MCF 10A (cell line): ENCODE measurements around the gene KRTAP1-4. TPM values are rescaled to one million over a fixed set of nuclear protein-coding genes. Genes with fewer than 3 reads are reported as not detected.
A peak's percentile ranks its signal among the peaks of the same experiment; 100 is the strongest.
"Not testable (repeated sequence)": the region's sequence is repeated elsewhere in the genome, so short reads cannot be mapped to it uniquely, and the experiment has no call there.

ENCODE experiments used
- BruUV-seq: library from RNA; stranded (reverse); fragments of 400-500 nt; replicated peaks from 2 replicates; lab custom pipeline; 2021; lab: Mats Ljungman, UMichigan
- CTCF ChIA-PET: fragments of 300-600 bp; sonication (Branson Sonifier 250); formaldehyde crosslinking; extraction: SDS; loops from one replicate; lab custom pipeline; 2021; ENCODE audit warnings: antibody characterized with exemption, inconsistent platforms; lab: Yijun Ruan, JAX
- POLR2A ChIA-PET: fragments of 300-600, 350-650 bp; sonication (Branson Sonifier 250); formaldehyde crosslinking; extraction: SDS; loops from one replicate; lab custom pipeline; 2020; ENCODE audit warnings: antibody characterized with exemption, inconsistent platforms; lab: Yijun Ruan, JAX
- DNase-seq: peaks from one replicate; pipeline ENCODE4 v3.0.0-alpha.2; 2018; ENCODE audit not compliant: unreplicated experiment
- H3K27ac Mint-ChIP-seq: one replicate; pipeline ENCODE4 v1.8.0; 2022; ENCODE audit warnings: mild to moderate bottlenecking, low read depth, mixed read lengths; ENCODE audit not compliant: unreplicated experiment
- H3K27me3 Mint-ChIP-seq: one replicate; pipeline ENCODE4 v1.8.0; 2022; ENCODE audit warnings: mixed read lengths; ENCODE audit not compliant: insufficient read depth, unreplicated experiment
- H3K36me3 Mint-ChIP-seq: one replicate; pipeline ENCODE4 v1.8.0; 2022; ENCODE audit warnings: mild to moderate bottlenecking, moderate library complexity, mixed read lengths; ENCODE audit not compliant: insufficient read depth, unreplicated experiment
- H3K4me1 Mint-ChIP-seq: one replicate; pipeline ENCODE4 v1.8.0; 2022; ENCODE audit warnings: mixed read lengths; ENCODE audit not compliant: insufficient read depth, unreplicated experiment
- H3K4me3 Mint-ChIP-seq: one replicate; pipeline ENCODE4 v1.8.0; 2022; ENCODE audit warnings: mild to moderate bottlenecking, moderate library complexity, mixed read lengths; ENCODE audit not compliant: unreplicated experiment
- H3K9me3 Mint-ChIP-seq: one replicate; pipeline ENCODE4 v1.8.0; 2022; ENCODE audit warnings: mixed read lengths; ENCODE audit not compliant: unreplicated experiment
- intact Hi-C: fragments of 100-400 bp; cut with micrococcal nuclease; formaldehyde crosslinking; loops from 2 replicates; pipeline ENCODE4 v1.14.1; 2022
- total RNA-seq: library from RNA; stranded (reverse); gene quantifications from 2 replicates; pipeline ENCODE4 v1.2.3, GENCODE V29; 2022
- TF ChIP-seq, protein P1 (sequence below): fragments of 200-600 bp; IDR thresholded peaks from one replicate; pipeline ENCODE4 v1.8.0; 2022; ENCODE audit warnings: antibody characterized with exemption, mild to moderate bottlenecking; ENCODE audit not compliant: unreplicated experiment

KRTAP1-4 gene
- total RNA-seq, 1 experiment from 2014 or later, result not detected

DNA sequence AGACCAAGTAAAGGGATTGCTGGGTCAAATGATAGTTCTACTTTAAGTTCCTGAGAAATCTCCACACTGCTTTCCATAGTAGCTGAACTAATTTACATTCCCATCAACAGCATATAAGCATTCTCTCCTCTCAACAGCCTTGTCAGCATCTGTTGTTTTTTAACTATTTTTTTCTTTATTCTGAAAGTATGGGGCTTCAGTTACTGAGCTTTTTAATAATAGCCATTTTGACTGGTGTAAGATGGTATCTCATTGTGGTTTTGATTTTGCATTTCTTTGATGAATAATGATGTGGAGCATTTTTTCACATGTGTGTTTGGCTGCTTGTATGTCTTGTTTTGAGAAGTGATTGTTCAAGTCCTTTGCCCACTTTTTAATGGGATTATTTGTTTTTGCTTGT lies 22.6 kb upstream of the KRTAP1-4 start:
- POLR2A ChIA-PET, result interaction anchor here (1.2 kb wide), 1 partner anchor 11 kb away, joined by 3 read pairs; the partner anchor contains the start of gene KRTAP1-1

DNA sequence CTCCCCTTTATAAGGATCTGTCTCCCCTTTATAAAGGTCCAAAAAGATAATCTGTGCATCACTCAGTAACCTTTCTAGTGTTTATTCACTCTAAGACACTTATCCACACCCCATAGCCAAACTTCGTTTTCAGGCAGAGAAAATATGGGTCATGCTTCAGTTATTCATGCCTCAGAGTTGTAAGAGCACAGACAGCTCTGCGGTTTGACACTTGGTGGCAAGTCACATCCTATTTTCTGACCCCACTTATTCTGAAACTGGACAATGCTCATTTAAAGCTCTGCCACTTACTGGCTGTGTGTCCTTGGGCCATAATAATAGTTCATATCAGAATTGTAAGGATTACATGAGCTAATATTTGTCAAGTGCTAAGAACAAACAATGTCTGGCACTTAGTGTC lies 19.1 kb upstream of the KRTAP1-4 start:
- ChIA-PET CTCF (no interaction called here), POLR2A (no interaction called here)
- no TSS peak for BruUV-seq
- TF ChIP-seq, protein P1, sequence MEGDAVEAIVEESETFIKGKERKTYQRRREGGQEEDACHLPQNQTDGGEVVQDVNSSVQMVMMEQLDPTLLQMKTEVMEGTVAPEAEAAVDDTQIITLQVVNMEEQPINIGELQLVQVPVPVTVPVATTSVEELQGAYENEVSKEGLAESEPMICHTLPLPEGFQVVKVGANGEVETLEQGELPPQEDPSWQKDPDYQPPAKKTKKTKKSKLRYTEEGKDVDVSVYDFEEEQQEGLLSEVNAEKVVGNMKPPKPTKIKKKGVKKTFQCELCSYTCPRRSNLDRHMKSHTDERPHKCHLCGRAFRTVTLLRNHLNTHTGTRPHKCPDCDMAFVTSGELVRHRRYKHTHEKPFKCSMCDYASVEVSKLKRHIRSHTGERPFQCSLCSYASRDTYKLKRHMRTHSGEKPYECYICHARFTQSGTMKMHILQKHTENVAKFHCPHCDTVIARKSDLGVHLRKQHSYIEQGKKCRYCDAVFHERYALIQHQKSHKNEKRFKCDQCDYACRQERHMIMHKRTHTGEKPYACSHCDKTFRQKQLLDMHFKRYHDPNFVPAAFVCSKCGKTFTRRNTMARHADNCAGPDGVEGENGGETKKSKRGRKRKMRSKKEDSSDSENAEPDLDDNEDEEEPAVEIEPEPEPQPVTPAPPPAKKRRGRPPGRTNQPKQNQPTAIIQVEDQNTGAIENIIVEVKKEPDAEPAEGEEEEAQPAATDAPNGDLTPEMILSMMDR, result no peak
- intact Hi-C loops, result no loop called here
- no peaks in the 10 kb centered on the region for H3K9me3 Mint-ChIP-seq
- H3K4me3 Mint-ChIP-seq, result no peak overlapping the region
- no peak overlapping the region for H3K27ac Mint-ChIP-seq
- H3K27me3 Mint-ChIP-seq, result no peaks in the 10 kb centered on the region
- no peaks in the 10 kb centered on the region for H3K36me3 Mint-ChIP-seq
- DNase-seq, result peak; percentile 8
- H3K4me1 Mint-ChIP-seq, result no peaks in the 10 kb centered on the region

More for the DNA sequence above, 22.6 kb upstream of the KRTAP1-4 start:
- Mint-ChIP-seq H3K27me3 (no peaks in the 10 kb centered on the region), H3K36me3 (no peaks in the 10 kb centered on the region), H3K4me3 (no peak overlapping the region), H3K27ac (no peak overlapping the region), H3K9me3 (no peaks in the 10 kb centered on the region), H3K4me1 (no peaks in the 10 kb centered on the region)
- intact Hi-C loops, result no loop called here
- no peak for DNase-seq
- TF ChIP-seq, protein P1, result no peak
- CTCF ChIA-PET, result no interaction called here
- BruUV-seq, result no TSS peak

DNA sequence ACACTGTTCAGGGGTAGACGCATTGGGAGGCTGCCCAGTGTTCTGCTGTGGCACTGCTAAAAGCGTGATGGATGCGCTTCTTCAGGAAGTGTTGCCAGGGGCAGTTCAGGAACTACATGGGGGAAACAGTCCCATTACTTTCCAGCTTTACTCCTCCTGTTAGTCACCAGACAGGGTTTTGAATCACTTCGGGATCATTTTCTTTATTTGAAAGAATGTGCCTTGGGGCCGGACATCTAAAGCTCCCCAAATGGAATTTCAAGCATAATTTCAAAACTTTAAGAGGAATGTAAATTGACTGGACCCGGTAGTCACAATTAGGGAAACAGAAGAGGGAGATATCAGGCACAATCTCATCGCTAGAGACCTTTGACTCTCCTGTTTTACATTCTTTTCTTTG lies 18.4 kb upstream of the KRTAP1-4 start:
- BruUV-seq, result no TSS peak
- no peak for DNase-seq
- H3K4me1 Mint-ChIP-seq, result no peaks in the 10 kb centered on the region
- CTCF ChIA-PET, result no interaction called here
- H3K4me3 Mint-ChIP-seq, result no peak overlapping the region
- TF ChIP-seq, protein P1, result no peak
- intact Hi-C loops, result no loop called here
- no peak overlapping the region for H3K27ac Mint-ChIP-seq
- peaks cover 4% of the 10 kb centered on the region for H3K9me3 Mint-ChIP-seq
- no peaks in the 10 kb centered on the region for H3K27me3 Mint-ChIP-seq
- POLR2A ChIA-PET, result no interaction called here
- H3K36me3 Mint-ChIP-seq, result no peaks in the 10 kb centered on the region

DNA sequence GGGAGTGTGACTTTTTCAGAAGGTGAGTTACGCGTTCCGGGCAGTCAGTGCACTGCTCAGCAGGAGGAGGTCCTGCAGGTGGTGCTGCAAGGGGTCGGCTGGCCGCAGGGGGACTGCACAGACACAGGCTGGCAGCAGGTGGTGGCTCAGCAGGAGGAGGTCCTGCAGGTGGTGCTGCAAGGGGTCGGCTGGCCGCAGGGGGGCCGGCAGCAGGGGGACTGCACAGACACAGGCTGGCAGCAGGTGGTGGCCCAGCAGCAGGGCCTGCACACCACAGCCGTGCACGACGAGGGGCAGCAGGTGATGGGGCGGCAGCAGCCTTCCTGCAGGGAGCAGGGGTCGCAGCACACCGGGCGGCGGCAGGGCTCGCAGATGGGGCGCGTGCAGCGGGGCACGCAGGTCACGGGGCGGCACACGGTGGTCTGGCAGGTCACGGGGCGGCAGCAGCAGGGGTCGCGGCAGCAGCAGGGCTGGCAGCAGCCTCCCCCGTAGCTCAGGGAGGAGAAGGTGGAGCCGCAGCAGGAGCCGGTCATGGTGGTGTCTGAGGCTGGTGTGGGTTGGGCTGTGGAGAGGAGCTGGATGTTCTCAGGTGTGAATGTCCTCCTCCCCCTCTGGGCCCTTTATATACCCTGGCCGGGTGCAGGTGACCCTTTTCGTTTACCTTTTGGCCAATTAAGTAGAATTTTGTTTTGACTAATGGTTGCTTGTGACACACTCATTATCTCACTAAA lies 16.9 kb upstream of the KRTAP1-4 start, which contains the start of gene KRTAP2-1:
KRTAP2-1 (minus strand) TSS at position 582 of the 731 bp plus-strand sequence; CDS start at position 533, 49 bp downstream.
- H3K4me3 Mint-ChIP-seq, POLR2A ChIA-PET, H3K9me3 Mint-ChIP-seq, BruUV-seq, intact Hi-C loops, H3K36me3 Mint-ChIP-seq, CTCF ChIA-PET, DNase-seq, H3K27me3 Mint-ChIP-seq, H3K27ac Mint-ChIP-seq, H3K4me1 Mint-ChIP-seq: not testable (repeated sequence)
